IMR-90 (cell line): ENCODE results near the gene C11orf97. TPM values are rescaled to one million over a fixed set of nuclear protein-coding genes. Genes with fewer than 3 reads are reported as not detected.

Experiments
- ATAC-seq: fragments of 200-7000 bp; cut with Tn5 transposase; 2 replicates; pipeline ENCODE4 v1.9.1; 2020; ENCODE audit warnings: low read depth, mild to moderate bottlenecking, moderate library complexity
- BruUV-seq: library from RNA; stranded (reverse); fragments of 400-500 nt; replicated peaks from 2 replicates; lab custom pipeline; 2021; lab: Mats Ljungman, UMichigan
- CTCF ChIA-PET: fragments of 300-600 bp; formaldehyde crosslinking; extraction: SDS; loops from one replicate; lab custom pipeline; 2021; ENCODE audit warnings: antibody characterized with exemption; lab: Yijun Ruan, JAX
- POLR2A ChIA-PET: fragments of 300-600 bp; sonication (Branson Sonifier 250); formaldehyde crosslinking; loops from one replicate; lab custom pipeline; 2022; ENCODE audit warnings: antibody characterized with exemption; ENCODE audit not compliant: unreplicated experiment; lab: Charles Lee
- DNase-seq: peaks from one replicate; pipeline ENCODE4 v3.0.0; 2013
- H2AFZ ChIP-seq: replicated peaks from 2 replicates; pipeline ENCODE3; 2013; ENCODE audit warnings: low read length, mild to moderate bottlenecking; ENCODE audit not compliant: poor library complexity
- H2AK5ac ChIP-seq: 2 replicates; pipeline ENCODE4 v1.6.1; 2013; ENCODE audit warnings: low read depth, low read length, inconsistent platforms
- H2AK9ac ChIP-seq: replicated peaks from 2 replicates; pipeline ENCODE3; 2013; ENCODE audit warnings: mild to moderate bottlenecking, low read depth, low read length, moderate library complexity; ENCODE audit not compliant: poor library complexity
- H2BK120ac ChIP-seq: 2 replicates; pipeline ENCODE4 v1.6.1; 2013; ENCODE audit warnings: low read depth, low read length, inconsistent platforms
- H2BK15ac ChIP-seq: 3 replicates; pipeline ENCODE4 v1.6.1; 2013; ENCODE audit warnings: low read depth, low read length, inconsistent platforms
- H2BK20ac ChIP-seq: 2 replicates; pipeline ENCODE4 v1.6.1; 2013; ENCODE audit warnings: low read depth, mild to moderate bottlenecking, inconsistent platforms, low read length, moderate library complexity
- H2BK5ac ChIP-seq: 2 replicates; pipeline ENCODE4 v1.6.1; 2013; ENCODE audit warnings: mild to moderate bottlenecking, low read depth, low read length, inconsistent platforms; ENCODE audit not compliant: poor library complexity, severe bottlenecking
- H3K14ac ChIP-seq: replicated peaks from 2 replicates; pipeline ENCODE4 v1.6.1; 2013; ENCODE audit warnings: low read depth, low read length, inconsistent platforms
- H3K18ac ChIP-seq: 2 replicates; pipeline ENCODE4 v1.6.1; 2013; ENCODE audit warnings: low read depth, low read length, control low read depth
- H3K23ac ChIP-seq: 2 replicates; pipeline ENCODE4 v1.6.1; 2013; ENCODE audit warnings: low read depth, low read length, inconsistent platforms
- H3K27ac ChIP-seq: 2 replicates; pipeline ENCODE4 v1.5.1; 2013; ENCODE audit warnings: mild to moderate bottlenecking, control low read depth, low read length; ENCODE audit not compliant: insufficient read depth
- H3K27me3 ChIP-seq: 2 replicates; pipeline ENCODE4 v1.6.1; 2013; ENCODE audit warnings: low read length; ENCODE audit not compliant: control insufficient read depth, insufficient read depth
- H3K36me3 ChIP-seq: 2 replicates; pipeline ENCODE4 v1.6.1; 2013; ENCODE audit warnings: low read length, mixed read lengths; ENCODE audit not compliant: control insufficient read depth, insufficient read depth
- H3K4ac ChIP-seq: 2 replicates; pipeline ENCODE4 v1.6.1; 2013; ENCODE audit warnings: low read depth, low read length, inconsistent platforms
- H3K4me1 ChIP-seq: 2 replicates; pipeline ENCODE4 v1.6.1; 2013; ENCODE audit warnings: low read length, mixed read lengths; ENCODE audit not compliant: control insufficient read depth, insufficient read depth
- H3K4me2 ChIP-seq: 2 replicates; pipeline ENCODE4 v1.6.1; 2013; ENCODE audit warnings: low read depth, mild to moderate bottlenecking, control low read depth, low read length, moderate library complexity
- H3K4me3 ChIP-seq: 2 replicates; pipeline ENCODE4 v1.5.1; 2013; ENCODE audit warnings: low read depth, mild to moderate bottlenecking, control low read depth, low read length, moderate library complexity; ENCODE audit not compliant: insufficient read depth
- H3K56ac ChIP-seq: 2 replicates; pipeline ENCODE4 v1.6.1; 2013; ENCODE audit warnings: low read length, inconsistent platforms; ENCODE audit not compliant: insufficient read depth; ENCODE audit errors: extremely low read depth
- H3K79me1 ChIP-seq, 2 experiments: 2 replicates each; pipeline ENCODE4 v1.6.1; 2013; ENCODE audit warnings: low read length in 2 of 2, inconsistent platforms in 1 of 2, low read depth in 1 of 2
- H3K9ac ChIP-seq: 2 replicates; pipeline ENCODE4 v1.6.1; 2013; ENCODE audit warnings: low read depth, low read length, control low read depth
- H3K9me1 ChIP-seq: 2 replicates; pipeline ENCODE4 v1.6.1; 2013; ENCODE audit warnings: low read length, inconsistent platforms; ENCODE audit not compliant: insufficient read depth
- H3K9me3 ChIP-seq: 2 replicates; pipeline ENCODE4 v1.6.1; 2013; ENCODE audit warnings: low read length; ENCODE audit not compliant: control insufficient read depth, insufficient read depth
- H4K20me1 ChIP-seq: 2 replicates; pipeline ENCODE4 v1.6.1; 2013; ENCODE audit warnings: low read length, inconsistent platforms; ENCODE audit not compliant: insufficient read depth
- H4K5ac ChIP-seq: 2 replicates; pipeline ENCODE4 v1.6.1; 2013; ENCODE audit warnings: mild to moderate bottlenecking, low read depth, low read length, control low read depth
- H4K8ac ChIP-seq, 2 experiments: 2 replicates each; pipeline ENCODE4 v1.6.1; 2013; ENCODE audit warnings: low read depth in 2 of 2, low read length in 2 of 2, control low read depth in 1 of 2, inconsistent platforms in 1 of 2
- H4K91ac ChIP-seq: 2 replicates; pipeline ENCODE4 v1.6.1; 2013; ENCODE audit warnings: low read depth, low read length, inconsistent platforms; ENCODE audit not compliant: insufficient read depth
- CTCF ChIP-seq: conservative IDR thresholded peaks from 2 replicates; pipeline ENCODE4 v1.5.1; 2012; ENCODE audit warnings: mild to moderate bottlenecking, low read depth, low read length, improper control_type of control experiment
- FOS ChIP-seq: fragments of 150-350 bp; IDR thresholded peaks from 2 replicates; pipeline ENCODE4 v1.6.1; 2016; ENCODE audit warnings: low read depth, low read length
- MXI1 ChIP-seq: IDR thresholded peaks from 2 replicates; pipeline ENCODE4 v1.6.1; 2012; ENCODE audit warnings: low read depth, mild to moderate bottlenecking, low read length, moderate library complexity, borderline replicate concordance
- NFE2L2 ChIP-seq: fragments of 150-350 bp; IDR thresholded peaks from 2 replicates; pipeline ENCODE4 v1.6.1; 2016; ENCODE audit warnings: low read depth, mild to moderate bottlenecking, low read length
- USF2 ChIP-seq: fragments of 150-350 bp; IDR thresholded peaks from 2 replicates; pipeline ENCODE4 v1.6.1; 2017; ENCODE audit warnings: mild to moderate bottlenecking, antibody characterized with exemption, low read length, low read depth
- WGBS, 2 experiments: methylation state at CpG; one replicate each; pipeline versions ENCODE4 v1.1.5 to v1.1.7; 2013; ENCODE audit warnings: missing lambda C conversion rate in 2 of 2; ENCODE audit not compliant: insufficient read length in 1 of 2; ENCODE audit errors: extremely low coverage in 2 of 2; 5-methylcytosine and 5-hydroxymethylcytosine counted together
- dilution Hi-C: fragments of 300-500 bp; cut with HindIII; formaldehyde crosslinking; loops from one replicate; pipeline ENCODE4 v1.14.3; 2018; ENCODE audit warnings: low sequenced_read_pairs; ENCODE audit not compliant: unreplicated experiment
- in situ Hi-C: fragments of 300-500 bp; cut with MboI; formaldehyde crosslinking; loops from 3 replicates; pipeline ENCODE4 v1.14.3; 2019; ENCODE audit warnings: low sequenced_read_pairs, inconsistent platforms, mixed read lengths
- intact Hi-C: fragments of 100-400 bp; cut with micrococcal nuclease; formaldehyde crosslinking; loops from 2 replicates; pipeline ENCODE4 v1.10.0; 2022
- polyA plus RNA-seq, 3 experiments: library from polyadenylated mRNA; depleted of rRNA; stranded (reverse); fragments of >200 nt; gene quantifications; 2 replicates each; pipeline ENCODE4 v1.2.3, GENCODE V29; 2012; ENCODE audit warnings: low replicate concordance in 1 of 3
- total RNA-seq: library from RNA; depleted of rRNA; stranded (reverse); fragments of >200 nt; gene quantifications from 2 replicates; pipeline ENCODE4 v1.2.3, GENCODE V29; 2012

The C11orf97 gene
- total and polyA plus RNA-seq, 2 of the 4 experiments (the other 2 are of a cell fraction), result not detected

- Histone ChIP-seq H3K27ac (no peak overlapping the region), H3K36me3 (no peaks in the 10 kb centered on the region), H4K20me1 (no peaks in the 10 kb centered on the region), H2AK5ac (no peak overlapping the region), H3K23ac (no peak overlapping the region), H2AK9ac (no peak overlapping the region), H2BK15ac (no peak overlapping the region), H2AFZ (no peak overlapping the region), H3K9ac (no peak overlapping the region), H3K56ac (no peak overlapping the region), H2BK20ac (no peak overlapping the region), H3K4ac (no peak overlapping the region), H3K27me3 (peaks cover 3% of the 10 kb centered on the region; the same call in 1 of the 2 replicates), H4K5ac (no peak overlapping the region), H3K18ac (no peak overlapping the region), H2BK120ac (no peak overlapping the region), H3K14ac (no peak overlapping the region), H2BK5ac (no peak overlapping the region), H3K9me3 (no peaks in the 10 kb centered on the region), H4K8ac (no peak overlapping the region), H3K4me2 (no peak overlapping the region), H3K4me3 (no peak overlapping the region), H3K4me1 (peaks cover 3% of the 10 kb centered on the region), H4K91ac (no peak overlapping the region), H3K79me1 (no peaks in the 10 kb centered on the region), H3K9me1 (0 out of 2 replicates have a peak, but pooled peaks cover 3% of the 10 kb centered on the region)
- no TSS peak for BruUV-seq
- WGBS, 2 experiments, result no CpG with 5 or more reads among the region's 1 CpG
- POLR2A ChIA-PET, result no interaction called here
- ATAC-seq (no peak), DNase-seq (no peak)
- CTCF ChIA-PET, result interaction anchor here (1.1 kb wide), 1 partner anchor 20 kb away, joined by 3 read pairs; no protein-coding TSS in a partner anchor
- intact Hi-C loops (no loop called here), dilution Hi-C loops (no loop called here), in situ Hi-C loops (no loop called here)
- TF ChIP-seq USF2 (no peak), FOS (no peak), NFE2L2 (no peak), CTCF (no peak), MXI1 (no peak)
Measured at GRCh38 chr11:94539420-94539819, 27.2 kb downstream of the C11orf97 start.
